Left hindlimb (tissue), 1 donor: Measurements from ENCODE around the gene AZGP1.
"Not testable (repeated sequence)": the region's sequence is repeated elsewhere in the genome, so short reads cannot be mapped to it uniquely, and the experiment has no call there.

Experiments used
- DNase-seq: peaks from one replicate; pipeline ENCODE4 v3.0.0-alpha.2; 2018

AZGP1 gene

DNA sequence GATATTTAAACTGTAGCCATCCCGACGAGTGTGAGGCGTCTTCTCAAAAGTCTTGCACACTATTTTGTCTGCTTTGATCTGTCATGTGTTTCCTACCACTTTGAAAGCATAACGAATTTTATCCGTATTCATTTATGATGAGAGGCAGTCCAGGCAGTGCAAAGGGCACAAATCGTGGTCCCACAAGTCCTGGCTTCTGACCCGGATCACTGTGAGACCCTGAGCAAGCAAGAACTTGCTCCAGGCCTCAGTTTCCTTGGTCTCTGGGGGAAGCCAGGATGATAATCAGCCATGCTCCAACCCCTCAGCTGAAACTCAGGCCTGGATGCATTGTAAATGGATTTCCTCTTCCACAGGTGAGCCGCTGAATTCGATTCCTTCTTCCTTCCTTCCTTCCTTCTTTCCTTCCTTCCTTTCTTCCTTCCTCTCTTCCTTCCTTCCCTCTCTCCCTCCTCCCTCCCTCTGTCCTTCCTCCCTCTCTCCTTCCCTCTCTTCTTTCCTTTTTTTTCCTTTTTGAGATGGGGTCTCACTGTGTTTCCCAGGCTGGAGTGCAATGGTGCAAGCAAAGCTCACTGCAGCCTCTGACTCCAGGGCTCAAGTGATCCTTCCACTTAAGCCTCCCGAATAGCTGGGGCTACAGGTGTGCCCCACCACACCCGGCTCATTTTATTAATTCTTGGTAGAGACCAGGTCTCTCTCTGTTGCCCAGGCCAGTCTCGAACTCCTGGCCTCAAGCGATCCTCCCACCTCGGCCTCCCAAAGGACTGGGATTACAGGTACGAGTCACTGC, 21.1 kb upstream of the AZGP1 start:
- no peak for DNase-seq

DNA sequence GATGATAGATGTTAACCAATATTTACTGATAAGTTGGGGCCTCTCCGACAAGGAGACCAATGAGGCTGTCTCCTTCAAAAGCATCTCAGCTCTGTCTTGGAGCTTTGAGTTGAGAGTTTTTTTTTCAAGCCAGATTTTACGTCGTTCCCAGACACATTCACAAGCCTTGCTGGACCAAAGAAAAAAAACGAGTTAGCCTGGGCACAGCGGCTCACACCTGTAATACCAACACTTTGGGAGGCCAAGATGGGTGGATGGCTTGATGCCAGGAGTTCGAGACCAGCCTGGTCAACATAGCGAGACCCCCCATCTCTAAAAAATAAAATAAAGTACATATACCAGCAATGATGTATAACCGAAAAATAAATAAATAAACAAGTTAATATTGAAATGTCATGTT, 19.0 kb upstream of the AZGP1 start:
- DNase-seq: no peak

DNA sequence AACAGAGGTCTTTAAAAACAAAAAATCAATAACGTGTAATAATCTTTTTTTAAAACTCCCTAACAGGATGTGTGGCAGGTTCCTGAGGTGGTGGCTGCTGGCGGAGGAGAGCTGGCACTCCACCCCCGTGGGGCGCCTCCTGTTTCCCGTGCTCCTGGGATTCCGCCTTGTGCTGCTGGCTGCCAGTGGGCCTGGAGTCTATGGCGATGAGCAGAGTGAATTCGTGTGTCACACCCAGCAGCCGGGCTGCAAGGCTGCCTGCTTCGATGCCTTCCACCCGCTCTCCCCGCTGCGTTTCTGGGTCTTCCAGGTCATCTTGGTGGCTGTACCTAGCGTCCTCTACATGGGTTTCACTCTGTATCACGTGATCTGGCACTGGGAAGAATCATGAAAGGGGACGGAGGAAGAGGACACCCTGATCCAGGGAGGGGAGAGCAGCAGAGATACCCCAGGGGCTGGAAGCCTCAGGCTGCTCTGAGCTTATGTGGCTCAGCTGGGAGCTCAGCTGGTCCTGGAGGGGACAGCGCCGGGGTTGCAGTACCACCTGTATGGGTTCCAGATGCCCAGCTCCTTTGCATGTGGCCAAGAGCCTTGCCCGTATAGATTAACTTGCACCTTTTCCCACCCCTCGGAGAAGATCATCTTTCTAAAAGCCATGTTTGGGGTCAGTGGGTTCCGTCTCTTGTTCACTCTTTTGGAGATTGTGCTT, 16.7 kb upstream of the AZGP1 start:
- DNase-seq: no peak

DNA sequence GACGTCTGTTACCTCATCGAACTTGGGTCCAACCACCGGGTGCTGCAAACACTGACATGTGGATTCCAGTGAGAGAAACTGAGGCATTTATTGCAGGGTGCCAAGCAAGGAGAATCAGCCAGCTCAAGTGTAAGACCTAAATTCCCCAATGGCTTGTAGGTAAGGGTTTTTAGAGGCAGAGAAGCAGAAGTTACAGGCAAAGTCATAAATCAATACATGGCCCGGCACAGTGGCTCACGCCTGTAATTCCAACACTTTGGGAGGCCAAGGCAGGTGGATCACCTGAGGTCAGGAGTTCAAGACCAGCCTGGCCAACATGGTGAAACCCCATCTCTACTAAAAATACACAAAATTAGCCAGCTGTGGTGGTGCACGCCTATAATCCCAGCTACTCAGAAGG, 15.7 kb upstream of the AZGP1 start:
- not testable (repeated sequence) for DNase-seq

DNA sequence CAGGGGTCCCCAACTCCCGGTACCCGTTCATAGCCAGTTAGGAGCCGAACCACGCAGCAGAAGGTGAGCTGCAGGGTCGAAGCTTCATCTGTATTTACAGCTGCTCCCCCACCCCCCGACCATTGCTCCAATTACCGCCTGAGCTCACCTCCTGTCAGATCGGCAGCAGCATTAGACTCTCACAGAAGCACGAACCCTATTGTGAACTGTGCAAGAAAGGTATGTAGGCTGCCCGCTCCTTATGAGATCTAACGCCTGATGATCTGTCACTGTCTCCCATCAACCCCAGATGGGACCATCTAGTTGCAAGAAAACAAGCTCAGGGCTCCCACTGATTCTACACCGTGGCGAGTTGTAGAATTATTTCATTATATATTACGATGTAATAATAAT, 14.6 kb upstream of the AZGP1 start:
- no peak for DNase-seq

DNA sequence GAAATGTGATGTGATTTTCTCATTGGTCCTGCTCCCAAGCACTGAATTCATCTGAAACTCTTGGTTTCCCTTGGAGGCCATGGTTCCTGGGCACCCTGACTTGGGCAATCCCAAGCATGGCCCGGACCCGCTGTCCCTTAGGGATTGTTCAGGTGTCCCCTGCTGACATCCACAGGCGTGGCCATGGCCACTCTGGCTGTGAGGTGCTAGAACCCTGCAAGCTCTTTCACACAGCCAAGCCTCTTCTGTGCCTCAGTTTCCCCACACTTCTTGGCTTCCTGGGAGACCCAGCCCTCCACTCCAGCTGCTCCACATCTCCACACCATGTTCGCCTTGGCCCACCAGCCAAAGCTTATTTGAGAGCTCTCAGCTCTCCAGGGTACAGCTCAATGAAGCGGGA, 12.0 kb upstream of the AZGP1 start:
- DNase-seq: no peak

DNA sequence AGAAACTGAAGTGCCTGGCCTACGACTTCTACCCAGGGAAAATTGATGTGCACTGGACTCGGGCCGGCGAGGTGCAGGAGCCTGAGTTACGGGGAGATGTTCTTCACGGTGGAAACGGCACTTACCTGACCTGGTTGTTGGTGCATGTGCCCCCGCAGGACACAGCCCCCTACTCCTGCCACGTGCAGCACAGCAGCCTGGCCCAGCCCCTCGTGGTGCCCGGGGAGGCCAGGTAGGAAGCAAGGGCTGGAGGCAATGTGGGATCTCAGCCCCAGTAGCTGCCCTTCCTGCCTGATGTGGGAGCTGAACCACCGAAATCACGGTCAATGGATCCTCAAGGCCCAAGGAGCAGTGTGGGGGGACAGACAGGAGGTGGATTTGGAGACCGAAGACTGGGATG, 11.5 kb upstream of the AZGP1 start:
- not testable (repeated sequence) for DNase-seq

DNA sequence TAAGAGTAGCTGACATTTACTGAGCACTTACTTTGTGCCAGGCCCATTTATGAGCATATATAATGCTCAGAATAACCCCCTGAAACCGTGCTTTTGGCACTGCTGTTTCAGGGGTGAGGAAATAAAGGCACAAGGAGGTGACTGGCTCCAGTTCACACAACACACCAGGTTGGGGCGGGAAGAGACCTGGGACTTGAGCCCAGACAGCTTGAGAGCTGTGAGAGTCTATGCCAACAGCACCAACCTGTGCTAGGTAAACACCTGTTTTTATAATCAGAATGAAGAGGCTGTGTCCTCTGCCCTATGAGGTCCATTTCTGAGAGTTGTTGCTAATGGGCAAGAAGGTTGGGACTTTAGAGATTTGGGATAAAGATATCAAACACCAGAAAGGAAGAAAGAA, 8.8 kb upstream of the AZGP1 start:
- DNase-seq: no peak

DNA sequence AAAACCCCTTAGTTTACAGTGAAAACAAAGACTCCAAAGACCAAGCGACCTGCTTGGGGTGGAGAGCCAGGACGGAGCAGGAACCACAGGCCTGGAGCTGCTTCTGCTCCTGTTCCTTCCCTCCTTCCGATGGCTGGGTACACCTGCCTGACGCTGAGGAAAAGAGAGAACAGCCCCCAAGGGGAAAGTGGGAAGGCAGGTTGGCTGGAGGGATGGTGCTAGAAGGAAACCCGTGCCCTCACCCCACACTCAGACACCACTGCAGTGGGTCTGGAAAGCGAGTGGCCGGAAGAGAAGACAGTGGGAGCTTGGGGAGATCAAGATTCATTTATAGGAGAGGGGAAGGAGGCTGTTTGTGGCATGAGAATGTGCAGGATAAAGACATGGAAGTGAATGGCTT, 5.2 kb upstream of the AZGP1 start:
- not testable (repeated sequence) for DNase-seq

DNA sequence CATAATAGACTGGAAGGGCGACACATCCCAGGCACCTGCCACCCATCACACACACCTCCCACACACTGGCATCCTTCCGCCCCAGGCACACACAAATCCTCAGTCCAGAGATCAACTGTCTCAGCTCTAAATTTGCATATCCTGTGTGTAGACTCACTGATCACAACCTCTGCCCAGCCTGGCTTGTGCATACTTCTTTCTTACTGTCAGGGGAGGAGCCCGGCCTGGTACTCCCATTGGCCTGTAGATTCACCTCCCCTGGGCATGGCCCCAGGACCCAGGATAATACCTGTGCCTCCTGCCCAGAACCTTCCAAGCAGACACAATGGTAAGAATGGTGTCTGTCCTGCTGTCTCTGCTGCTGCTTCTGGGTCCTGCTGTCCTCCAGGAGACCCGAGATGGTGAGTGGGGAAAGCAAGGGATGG, 4.6 kb upstream of the AZGP1 start:
- DNase-seq: not testable (repeated sequence)

DNA sequence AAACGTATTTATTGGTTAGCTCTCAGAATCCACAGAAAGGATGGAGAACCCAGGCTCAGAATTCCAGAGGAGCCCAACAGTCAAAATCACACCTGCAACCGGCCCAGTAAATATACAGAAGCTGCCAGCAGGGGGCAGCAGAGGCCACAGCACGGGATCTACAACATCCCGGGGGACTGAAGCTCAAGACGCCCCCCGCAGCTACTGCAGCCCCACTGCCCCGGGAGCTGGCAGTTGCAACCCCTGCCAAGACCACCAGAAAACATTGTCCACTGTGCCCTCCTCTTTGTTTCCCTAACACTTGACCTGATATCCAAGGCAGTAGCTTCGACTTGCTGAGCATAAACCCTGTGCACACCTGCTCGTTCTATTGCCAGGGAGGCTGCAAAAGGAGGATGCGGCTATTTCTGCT, 4.0 kb upstream of the AZGP1 start:
- not testable (repeated sequence) for DNase-seq

DNA sequence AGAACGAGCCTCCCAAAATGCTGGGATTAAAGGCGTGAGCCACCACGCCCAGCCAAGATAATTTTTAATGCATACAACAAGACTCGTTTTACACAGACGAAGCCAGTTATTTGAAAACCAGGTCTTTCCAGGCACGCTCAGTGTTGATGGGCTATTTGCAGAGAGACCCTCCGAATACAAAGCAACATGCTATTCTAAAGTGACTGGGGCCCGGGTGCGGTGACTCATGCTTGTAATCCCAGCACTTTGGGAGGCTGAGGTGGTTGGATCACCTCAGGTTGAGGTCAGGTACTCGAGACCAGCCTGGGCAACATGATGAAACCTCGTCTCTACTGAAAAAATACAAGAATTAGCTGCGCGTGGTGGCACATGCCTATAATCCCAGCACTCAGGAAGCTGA, 795 bp upstream of the AZGP1 start:
- no peak for DNase-seq

DNA sequence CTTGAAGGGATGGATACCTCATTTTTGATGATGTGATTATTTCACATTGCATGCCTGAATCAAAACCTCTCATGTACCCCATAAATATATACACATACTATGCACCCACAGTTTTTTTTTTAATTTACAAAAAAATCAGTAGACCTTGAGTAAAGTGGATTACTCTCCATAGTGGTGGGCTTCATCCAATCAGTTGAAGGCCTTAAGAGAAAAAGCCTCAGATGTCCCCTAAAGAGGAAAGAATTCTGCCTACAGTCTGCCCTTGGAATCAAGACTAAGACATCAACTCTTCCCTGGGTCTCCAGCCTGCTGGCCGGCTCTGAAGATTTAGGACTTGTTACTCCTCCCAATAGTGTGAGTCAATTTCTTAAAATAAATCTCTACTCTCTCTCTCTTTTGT, 1.1 kb downstream of the AZGP1 start:
- no peak for DNase-seq

DNA sequence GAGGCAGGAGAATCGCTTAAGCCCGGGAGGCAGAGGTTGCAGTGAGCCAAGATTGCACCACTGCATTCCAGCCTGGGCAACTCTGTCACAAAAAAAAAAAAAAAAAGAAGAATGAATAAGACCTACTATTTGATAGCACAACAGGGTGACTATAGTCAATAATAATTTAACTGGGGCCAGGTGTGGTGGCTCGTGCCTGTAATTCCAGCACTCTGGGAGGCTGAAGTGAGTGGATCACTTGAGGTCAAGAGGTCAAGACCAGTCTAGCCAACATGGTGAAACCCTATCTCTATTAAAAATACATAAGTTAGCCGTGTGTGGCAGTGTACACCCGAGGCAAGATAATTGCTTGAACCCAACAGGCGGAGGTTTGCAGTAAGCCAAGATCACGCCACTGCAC, 2.0 kb downstream of the AZGP1 start:
- DNase-seq: not testable (repeated sequence)

DNA sequence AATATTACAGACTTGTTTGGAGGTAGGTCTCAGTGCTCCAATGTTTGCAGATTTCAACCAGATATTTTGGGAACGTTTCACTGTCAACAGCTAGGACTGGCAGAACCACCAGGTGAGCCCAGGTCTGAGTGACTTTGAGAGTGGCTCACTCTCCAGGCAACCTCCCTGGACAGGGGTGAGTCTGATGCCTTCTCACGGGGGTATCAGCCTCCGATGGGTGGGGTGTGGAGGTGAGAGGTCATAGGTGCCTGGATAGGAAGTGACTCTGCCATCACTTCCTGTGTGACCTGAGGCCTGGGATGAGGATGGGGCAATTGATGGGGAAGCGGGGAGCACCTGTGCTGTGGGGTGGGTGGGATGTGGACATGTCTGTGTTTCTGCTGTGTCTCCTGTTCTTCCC, 4.6 kb downstream of the AZGP1 start:
- DNase-seq: no peak

DNA sequence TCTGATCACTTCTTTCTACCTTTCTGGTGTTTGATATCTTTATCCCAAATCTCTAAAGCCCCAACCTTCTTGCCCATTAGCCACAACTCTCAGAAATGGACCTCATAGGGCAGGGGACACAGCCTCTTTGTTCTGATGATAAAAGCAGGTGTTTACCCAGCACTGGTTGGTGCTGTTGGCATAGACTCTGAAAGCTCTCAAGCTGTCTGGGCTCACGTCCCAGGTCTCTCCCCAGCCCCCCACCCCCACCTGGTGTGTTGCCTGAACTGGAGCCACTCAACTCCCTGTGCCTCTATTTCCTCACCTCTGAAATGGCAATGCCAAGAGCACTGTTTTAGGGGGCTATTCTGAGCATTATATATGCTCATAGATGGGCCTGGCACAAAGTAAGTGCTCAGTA, 6.0 kb downstream of the AZGP1 start:
- not testable (repeated sequence) for DNase-seq

DNA sequence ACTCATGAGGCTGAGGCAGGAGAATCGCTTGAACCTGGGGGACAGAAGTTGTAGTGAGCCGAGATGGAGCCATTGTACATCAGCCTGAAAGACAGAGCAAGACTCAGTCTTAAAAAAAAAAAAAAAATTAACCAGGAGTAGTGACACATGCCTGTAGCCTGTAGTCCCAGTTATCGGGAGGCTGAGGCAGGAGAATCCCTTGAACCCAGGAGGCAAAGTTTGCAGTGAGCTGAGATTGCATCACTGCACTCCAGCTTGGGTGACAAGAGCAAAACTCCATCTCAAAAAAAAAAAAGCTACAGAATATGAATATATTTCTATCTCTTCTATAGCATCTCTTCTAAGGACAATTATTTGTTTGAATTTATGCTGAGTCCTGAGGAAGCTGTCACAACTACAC, 6.5 kb downstream of the AZGP1 start:
- DNase-seq: no peak

DNA sequence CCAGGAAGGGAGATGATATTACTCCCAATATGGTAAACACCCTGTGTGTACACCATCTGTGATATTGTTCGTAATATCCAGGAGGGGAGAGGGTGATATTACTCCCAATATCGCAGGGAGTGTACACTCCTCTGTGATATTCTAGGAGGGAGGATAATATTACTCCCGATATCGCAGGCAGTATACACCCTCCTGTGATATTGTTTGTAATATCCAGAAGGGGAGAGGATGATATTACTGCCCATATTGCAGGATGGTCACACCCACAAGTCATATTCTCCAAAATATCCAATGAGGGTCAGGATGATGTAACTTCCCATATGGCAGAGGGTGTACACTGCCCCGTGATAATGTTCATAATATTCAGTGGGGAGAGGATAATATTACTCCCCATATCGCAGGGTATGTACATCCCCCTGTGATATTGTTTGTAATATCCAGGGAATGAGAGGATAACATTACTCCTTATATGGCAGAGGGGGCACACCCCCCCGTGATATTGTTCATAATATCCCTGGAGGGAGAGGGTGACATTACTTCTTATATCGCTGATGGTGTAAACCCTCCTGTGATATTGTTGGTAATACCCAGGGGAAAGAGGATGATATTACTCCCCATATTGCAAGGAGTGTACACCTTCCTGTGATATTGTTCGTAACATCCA, 17.1 kb downstream of the AZGP1 start:
- DNase-seq: no peak

DNA sequence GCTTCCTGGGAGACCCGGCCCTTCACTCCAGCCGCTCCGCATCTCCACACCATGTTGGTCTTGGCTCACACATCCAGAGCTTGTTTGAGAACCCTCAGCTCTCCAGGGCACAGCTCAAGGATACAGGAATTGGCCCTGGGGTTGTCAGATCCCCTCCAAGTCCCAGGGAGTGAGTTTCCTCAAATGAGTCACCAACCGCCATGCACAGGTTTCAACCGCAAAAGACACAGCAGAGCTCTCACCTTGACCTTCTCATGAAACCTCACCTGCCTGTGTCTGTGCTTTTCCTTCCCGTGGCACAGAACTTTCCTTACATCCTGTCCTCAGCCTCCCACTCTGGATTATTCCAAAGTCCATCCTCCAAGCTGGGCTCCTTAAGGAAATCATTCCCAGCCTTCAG, 20.6 kb downstream of the AZGP1 start:
- DNase-seq: no peak

DNA sequence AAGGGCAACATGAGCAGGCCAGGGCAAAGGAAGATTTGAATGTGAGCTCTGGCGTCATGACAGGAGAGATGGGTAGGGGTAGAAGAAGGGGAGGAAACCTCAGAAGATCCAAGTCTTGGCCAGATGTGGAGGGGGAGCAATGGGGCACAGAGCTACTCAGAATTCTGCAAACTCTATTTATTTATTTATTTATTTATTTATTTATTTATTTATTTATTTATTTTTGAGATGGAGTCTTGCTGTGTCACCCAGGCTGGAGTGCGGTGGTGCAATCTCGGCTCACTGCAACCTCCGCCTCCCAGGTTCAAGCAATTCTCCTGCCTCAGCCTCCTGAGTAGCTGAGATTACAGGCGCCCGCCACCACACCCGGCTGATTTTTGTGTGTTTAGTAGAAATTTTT, 21.2 kb downstream of the AZGP1 start:
- not testable (repeated sequence) for DNase-seq

DNA sequence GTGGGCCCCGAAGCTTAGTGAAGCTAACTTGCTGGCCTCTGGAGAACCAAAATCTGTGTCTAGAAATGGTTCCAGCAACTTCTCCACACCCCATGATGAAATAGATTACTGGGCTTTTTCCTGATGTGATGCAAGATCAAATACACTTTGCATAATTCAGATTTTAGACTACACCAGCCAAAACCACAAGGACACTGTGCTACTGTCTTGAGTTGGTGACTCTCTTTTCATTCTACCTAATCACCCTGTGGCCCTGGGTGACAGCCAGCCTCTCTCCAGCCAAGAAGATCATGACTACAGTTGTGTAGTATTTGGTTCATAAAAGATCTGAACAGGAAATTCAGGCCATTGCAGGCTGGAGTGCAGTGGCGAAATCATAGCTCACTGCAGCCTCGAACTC, 22.2 kb downstream of the AZGP1 start:
- DNase-seq: no peak

DNA sequence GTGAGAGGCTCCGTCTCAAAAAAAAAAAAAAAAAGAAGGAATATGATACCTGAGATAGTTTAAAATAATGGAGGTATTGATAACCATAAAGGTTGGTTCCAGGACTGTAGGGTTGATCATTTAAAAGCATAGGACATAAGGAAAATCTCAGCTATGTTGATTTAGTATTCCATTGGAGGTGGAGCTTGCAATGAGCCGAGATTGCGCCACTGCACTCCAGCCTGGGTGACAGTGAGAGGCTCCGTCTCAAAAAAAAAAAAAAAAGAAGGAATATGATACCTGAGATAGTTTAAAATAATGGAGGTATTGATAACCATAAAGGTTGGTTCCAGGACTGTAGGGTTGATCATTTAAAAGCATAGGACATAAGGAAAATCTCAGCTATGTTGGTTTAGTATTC, 23.2 kb downstream of the AZGP1 start:
- DNase-seq: not testable (repeated sequence)

DNA sequence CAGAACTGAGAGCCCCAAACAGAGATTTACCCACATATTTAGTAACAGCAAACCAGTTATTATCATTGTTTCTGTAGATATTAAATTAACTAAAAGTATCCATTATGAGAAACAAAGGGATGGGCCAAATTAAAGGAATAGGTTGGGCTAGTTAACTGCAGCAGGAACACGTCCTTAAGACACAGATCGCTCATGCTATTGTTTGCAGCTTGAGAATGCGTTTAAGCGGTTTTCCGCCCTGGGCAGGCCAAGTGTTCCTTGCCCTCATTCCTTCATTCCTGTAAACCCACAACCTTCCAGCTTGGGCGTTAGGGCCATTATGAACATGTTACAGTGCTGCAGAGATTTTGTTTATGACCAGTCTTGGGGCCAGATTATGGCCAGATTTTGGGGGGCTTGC, 25.0 kb downstream of the AZGP1 start:
- DNase-seq: not testable (repeated sequence)

DNA sequence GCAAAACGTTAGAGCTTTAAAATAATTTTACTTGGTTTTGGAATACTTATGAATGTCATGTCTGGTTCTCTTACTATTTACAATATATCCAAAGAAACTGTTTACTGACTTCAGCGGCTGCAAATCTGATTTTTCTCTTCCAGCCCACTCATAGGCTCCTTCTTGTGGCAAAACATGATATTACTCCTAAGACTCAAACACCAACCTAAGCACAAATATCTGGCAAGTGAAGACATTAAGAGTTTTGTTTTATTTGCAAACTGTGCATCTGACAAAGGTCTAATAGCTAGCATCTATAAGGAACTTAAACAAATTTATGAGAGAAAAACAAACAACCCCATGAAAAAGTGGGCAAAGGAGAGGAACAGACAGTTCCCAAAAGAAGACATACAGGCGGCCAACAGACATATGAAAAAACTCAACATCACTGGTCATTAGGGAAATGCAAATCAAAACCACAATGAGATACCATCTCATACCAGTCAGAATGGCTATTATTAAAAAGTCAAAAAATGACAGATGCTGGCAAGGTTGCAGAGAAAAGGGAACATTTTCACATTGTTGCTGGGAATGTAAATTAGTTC, 26.1 kb downstream of the AZGP1 start:
- DNase-seq: no peak
